Right forelimb (tissue), 1 donor: ENCODE measurements around the gene HPCAL4.

Experiments
- DNase-seq: peaks from one replicate; pipeline ENCODE4 v3.0.0-alpha.2; 2018

HPCAL4 gene

DNA sequence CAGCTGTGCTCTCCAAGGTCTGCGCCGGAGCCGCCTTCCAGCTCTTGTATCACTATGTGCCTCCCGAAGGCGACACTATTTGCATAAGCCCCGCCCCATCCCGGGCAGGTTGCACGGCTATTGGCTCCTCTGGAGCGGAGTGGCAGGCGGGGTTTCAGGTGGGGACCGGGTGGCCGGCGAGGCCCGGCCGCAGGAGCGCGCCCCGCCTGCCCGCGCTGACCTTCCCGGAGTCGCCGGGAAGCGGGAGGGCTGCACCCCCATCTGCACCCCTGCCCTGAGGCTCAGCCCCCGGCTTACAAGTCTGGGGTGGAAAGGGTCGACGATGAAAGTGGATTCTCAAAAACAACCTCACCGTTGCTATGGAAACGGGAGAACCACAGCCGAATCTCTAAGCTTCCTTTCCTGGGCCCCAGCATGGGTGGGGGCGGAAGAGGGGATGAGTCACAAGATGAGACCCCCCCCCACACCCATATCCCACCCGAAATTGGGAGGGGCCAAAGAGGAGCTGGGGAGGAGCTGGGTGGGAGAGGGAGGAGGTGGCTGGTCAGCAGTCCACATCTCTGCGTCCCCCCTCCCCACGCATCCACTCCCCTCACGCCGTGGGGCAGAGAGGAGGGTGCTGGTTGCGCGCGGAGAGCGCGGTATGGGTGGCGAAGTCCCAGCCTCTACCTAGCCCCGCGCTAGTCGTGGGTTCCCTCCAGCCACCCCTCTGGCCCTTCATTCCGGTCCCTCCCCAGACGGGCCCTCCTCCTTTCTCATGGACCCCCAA lies at the start of gene HPCAL4:
TSS of gene HPCAL4 (minus strand) at position 51 of the 769 bp plus-strand sequence. CDS start 6,830 bp downstream, outside the sequence.
- DNase-seq = peak; percentile 86

GRCh38 chr1:39738622-39739366 lies 47.6 kb upstream of the HPCAL4 start, which contains the start of gene PPIE:
TSS of gene PPIE (plus strand) at chr1:39738882. CDS start at chr1:39738901, 19 bp downstream.
- peak; percentile 93 for DNase-seq

DNA sequence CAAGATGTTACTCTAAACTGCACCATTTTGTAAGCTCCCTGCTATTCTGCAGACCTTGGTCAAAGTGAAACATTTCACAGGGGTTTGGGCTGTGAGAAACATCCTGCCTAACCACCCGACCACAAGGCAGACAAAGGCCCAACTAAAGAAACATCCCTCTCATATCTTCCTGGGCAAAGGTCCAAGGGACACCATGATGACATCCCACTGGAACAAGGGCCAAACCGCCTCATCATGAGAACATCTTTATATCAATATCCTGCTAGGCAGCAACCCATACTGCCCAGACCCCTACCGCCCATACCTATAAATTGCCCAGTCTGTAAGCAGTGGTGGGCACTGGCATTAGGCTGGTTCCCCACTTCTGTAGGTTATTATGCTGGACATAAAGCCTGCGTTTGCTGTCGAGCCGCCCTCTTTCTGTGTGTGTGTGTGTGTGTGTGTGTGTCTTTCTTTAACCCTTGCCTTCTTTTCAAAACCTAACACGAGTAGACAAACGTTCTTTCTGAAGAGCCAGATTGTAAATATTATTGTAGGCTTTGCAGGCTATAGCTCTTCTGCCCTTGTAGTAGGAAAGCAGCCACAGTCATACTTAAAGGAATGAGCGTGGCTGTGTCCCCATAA lies 46.4 kb upstream of the HPCAL4 start:
- DNase-seq = no peak

GRCh38 chr1:39735731-39736130 lies 44.5 kb upstream of the HPCAL4 start:
- DNase-seq = no peak

GRCh38 chr1:39733161-39733560 lies 41.9 kb upstream of the HPCAL4 start:
- DNase-seq = no peak

- no peak for DNase-seq
These were observed 41.5 kb upstream of the HPCAL4 start for GRCh38 chr1:39732730-39733129.

DNA sequence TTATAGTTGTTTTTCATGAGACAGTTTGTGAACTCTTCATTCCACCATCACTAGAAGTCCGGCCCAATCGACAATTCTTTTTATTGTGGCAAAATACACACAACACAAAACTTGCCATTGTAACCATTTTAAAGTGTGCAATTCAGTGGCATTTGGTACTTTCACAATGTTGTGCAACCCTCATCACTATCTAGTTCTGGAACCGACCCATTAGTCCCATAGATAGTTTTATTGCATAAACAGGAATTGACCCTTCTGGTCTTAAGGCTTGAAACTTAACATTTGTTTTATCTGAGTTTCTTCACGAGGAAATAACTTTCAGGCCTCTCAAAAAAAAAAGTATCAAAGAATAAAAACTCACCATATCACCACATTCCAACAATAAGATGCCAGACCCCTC lies 38.6 kb upstream of the HPCAL4 start:
- DNase-seq = no peak

DNA sequence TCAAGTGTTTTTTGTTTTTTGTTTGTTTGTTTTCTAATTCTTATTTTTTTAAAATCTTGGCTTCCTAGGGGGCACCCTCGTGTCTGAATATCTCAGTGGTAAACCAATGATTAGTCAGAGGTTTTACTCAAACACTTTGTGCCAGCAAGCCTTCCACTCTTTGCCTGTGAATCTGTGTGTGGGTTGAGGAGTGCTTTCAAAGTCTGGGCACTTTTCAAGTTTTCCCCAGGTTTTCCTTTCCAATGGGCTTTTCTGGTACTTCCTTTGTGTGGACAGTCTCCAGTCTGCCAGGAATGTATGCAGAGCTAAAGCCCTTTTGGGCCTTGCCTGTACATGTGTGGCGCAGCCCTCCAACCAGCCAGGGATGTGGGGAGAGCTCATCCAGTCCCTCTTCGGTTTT lies 37.8 kb upstream of the HPCAL4 start:
- no peak for DNase-seq

- no peak for DNase-seq
These were observed 36.7 kb upstream of the HPCAL4 start for GRCh38 chr1:39727932-39728317.

DNA sequence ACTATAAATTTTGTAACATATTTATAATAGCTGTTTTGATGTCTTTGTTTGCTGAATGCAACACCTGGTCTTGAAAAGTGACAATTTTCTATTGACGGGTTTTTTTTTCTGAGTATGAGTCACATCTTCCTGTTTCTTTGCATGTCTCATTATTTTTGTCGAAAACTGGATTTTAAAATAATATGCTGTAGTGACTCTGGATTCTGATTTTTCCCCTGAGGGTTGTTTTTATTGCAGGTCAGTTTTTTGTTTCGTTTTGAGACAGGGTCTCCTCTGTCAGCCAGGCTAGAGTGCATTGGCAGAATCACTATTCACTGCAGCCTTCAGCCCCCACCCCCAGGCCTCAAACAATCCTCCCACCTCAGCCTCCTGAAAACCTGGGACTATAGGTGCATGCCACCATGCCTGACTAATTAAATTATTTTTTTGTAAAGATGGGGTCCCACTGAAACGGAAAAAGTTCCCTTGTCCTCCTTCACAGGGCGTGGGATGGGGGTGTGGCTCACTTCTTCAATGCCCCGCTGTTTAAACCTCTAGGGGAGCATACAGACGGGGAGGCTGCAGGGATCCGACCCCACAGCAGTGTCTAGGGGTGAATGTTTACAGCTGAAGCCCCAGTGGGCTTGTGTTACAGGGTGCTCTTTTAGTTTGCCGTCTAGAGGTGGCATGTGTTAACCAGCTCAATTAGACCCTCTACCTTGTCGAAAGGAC lies 36.1 kb upstream of the HPCAL4 start:
- DNase-seq = no peak

DNA sequence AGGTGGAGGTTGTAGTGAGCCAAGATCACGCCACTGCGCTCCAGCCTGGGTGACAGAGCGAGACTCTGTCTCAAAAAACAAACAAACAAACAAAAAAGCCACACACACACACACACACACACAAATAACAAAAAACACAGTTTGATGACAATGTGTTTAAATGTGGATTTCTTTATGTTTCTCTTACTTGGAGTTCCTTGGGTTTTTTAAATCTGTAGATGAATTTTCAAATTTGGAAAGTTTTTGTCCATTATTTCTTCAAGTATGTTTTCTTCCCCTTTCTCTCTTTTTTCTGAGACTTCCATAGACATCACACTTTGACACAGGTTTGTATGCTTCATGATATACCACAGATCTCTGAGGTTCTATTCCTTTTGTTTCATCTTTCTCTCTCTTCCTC lies 35.4 kb upstream of the HPCAL4 start:
- no peak for DNase-seq

DNA sequence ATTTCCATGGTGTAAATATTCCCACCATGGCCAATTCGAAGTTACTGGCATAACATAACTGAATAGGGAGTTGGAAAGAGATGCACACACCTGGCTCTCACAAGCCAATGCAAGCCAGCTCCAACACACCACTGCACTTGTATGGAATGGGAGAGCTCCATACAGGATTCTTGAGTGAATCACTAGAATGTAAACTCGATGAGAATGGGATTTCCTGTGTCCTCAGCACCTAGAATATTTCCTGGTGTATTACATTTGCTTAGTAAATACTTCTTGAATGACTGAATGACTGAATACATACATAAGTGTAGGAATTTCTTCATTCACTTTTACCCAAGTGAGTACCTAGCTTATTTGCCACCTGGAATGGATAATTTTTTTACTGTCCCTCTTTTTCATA lies 31.3 kb upstream of the HPCAL4 start:
- no peak for DNase-seq

DNA sequence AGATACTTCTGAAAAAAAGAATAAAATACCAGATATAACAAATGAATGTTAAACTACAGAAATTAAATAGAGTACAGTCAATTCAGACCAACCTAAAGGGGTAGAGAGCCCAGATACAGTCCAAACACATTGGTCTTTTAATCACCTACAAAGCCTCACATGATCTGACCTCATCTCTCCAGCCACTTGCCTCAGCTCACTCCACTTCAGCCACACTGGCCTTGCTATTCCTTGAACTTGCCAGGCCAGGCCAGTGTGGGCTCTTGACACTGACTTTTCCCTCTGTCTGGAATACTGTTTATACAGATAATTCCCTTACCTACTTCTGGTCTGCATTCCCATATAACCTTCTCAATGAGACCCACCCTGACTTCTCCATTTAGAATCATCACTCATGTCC lies 30.4 kb upstream of the HPCAL4 start:
- no peak for DNase-seq

GRCh38 chr1:39720094-39720999 lies 29.1 kb upstream of the HPCAL4 start:
- no peak for DNase-seq

DNA sequence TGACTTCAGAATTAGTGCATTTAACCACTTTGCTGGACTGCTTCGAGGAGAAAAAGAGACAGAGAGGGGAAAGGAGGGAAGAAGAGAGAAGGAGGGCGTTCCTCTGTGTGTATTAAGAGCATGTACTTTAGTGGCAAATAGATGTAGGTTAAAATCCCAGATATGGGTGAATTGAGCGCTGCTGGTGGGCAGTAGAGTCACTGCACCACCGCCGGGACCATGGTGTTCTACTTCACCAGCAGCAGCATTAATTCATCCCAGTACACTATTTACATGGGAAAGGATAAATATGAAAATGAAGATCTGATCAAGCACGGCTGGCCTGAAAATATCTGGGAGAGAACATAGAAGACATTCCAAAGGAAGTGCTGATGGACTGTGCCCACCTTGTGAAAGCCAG lies 26.6 kb upstream of the HPCAL4 start:
- DNase-seq = no peak

DNA sequence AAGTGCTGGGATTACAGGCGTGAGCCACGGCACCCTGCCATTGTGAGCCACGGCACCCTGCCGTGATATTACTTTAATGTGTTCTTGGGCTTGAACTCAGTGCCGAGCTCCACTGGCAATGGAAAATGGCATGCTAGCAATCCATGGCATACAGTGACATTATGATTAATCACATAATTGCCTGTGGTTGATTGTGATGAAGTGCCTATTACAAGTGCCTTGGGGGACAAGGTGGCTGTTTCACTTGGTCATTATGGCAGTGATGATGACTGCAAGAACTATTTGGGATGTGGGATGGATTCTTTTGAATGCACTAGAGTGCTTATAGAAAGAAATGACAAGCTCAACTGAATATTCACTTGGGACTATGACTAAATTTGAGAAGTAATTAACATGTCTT lies 22.3 kb upstream of the HPCAL4 start:
- DNase-seq = no peak

- DNase-seq = no peak
These were observed 20.7 kb upstream of the HPCAL4 start for GRCh38 chr1:39711966-39712340.

GRCh38 chr1:39711104-39711965 lies 20.1 kb upstream of the HPCAL4 start:
- no peak for DNase-seq

DNA sequence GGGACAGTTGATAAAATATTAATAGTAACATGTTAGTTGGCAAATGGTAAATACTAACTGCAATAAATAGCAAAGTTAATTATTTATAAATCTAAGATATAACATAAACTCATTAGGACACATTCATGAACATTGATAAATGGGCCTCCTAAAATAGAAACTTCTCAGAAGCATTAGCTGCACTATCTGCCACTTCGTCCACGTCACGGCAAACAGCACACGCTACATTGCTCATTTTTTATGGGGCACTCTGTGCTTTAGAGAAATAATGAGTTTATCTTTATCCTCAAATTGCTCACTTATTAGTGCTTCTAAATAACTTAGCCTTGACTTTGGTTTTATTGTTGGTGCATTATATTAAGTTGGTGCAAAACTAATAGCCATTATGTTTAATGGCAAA lies 16.3 kb upstream of the HPCAL4 start:
- no peak for DNase-seq

- no peak for DNase-seq
These were observed 13.5 kb upstream of the HPCAL4 start for GRCh38 chr1:39704757-39705156.

DNA sequence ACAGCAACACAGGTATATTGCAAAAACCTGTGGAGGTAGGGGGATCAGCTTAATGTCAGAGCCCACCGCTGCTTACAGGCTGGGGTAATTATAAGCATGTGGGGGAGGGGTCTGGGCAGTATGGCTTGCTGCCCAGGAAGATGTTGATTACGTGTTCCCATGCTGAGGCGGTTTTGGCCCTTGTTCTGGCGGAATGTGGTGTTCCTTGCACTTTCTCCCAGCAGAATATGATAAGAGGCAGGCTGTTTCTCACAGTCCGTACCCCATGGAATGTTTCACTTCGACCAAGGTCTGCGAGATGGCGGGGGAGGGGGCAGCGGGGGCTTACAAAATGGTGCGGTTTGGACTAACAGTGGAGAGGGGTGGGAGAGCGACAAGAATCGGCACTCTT lies 9.8 kb upstream of the HPCAL4 start:
- DNase-seq = no peak
